Uterus (tissue), 2 donors: ENCODE data around the gene TTC7B.

Experiments
- CTCF ChIP-seq, 4 experiments: fragments of 200-600 bp in 2 of 4; fragments of 450-650 bp in 2 of 4; sonication (generic) in 2 of 4; IDR thresholded peaks; one replicate each; pipeline ENCODE4 v1.5.1; 2016 to 2019; ENCODE audit warnings: antibody characterized with exemption in 4 of 4, mild to moderate bottlenecking in 2 of 4, moderate library complexity in 1 of 4
- POLR2A ChIP-seq, 2 donors: fragments of 450-650 bp; IDR thresholded peaks; one replicate each; pipeline ENCODE4 v1.6.1; 2016; ENCODE audit warnings: antibody characterized with exemption in 2 of 2, mild to moderate bottlenecking in 1 of 2, moderate library complexity in 1 of 2

GRCh38 chr14:90507428-90507827 lies 308.8 kb downstream of the TTC7B start:
- no peak for TF ChIP-seq POLR2A (IDR thresholded peaks at IDR 0.05)
- no peak for TF ChIP-seq CTCF (IDR thresholded peaks at IDR 0.05)
